ENCODE results near the gene PARD3B.

Gene PARD3B

GRCh38 chr2:204718607-204719006 is 173.3 kb downstream of the PARD3B start:
- no peak for TF ChIP-seq JUND (IDR thresholded peaks at IDR 0.05; ENCODE audit: low read depth)
- in situ Hi-C loops (cut with HindIII; ENCODE audit: low pct_unique_long_range_greater_than_20kb, low sequenced_read_pairs), result no loop called here
- no peak for DNase-seq (ENCODE audit: low read depth in 1 of 2, low spot score in 1 of 2)

GRCh38 chr2:204720874-204721273 is 175.6 kb downstream of the PARD3B start:
- no peak for DNase-seq (ENCODE audit: low read depth in 1 of 2, low spot score in 1 of 2)
- no peak for TF ChIP-seq JUND (IDR thresholded peaks at IDR 0.05; ENCODE audit: low read depth)
- in situ Hi-C loops (cut with HindIII; ENCODE audit: low pct_unique_long_range_greater_than_20kb, low sequenced_read_pairs), result no loop called here

- DNase-seq (ENCODE audit: low read depth in 1 of 2, low spot score in 1 of 2), result no peak
- TF ChIP-seq JUND (IDR thresholded peaks at IDR 0.05; ENCODE audit: low read depth), result no peak
- in situ Hi-C loops (cut with HindIII; ENCODE audit: low pct_unique_long_range_greater_than_20kb, low sequenced_read_pairs), result no loop called here
These were observed 176.9 kb downstream of the PARD3B start for GRCh38 chr2:204722207-204722606.

- no peak for TF ChIP-seq JUND (IDR thresholded peaks at IDR 0.05; ENCODE audit: low read depth)
- in situ Hi-C loops (cut with HindIII; ENCODE audit: low pct_unique_long_range_greater_than_20kb, low sequenced_read_pairs), result no loop called here
- no peak for DNase-seq (ENCODE audit: low read depth in 1 of 2, low spot score in 1 of 2)
These were observed 177.4 kb downstream of the PARD3B start for GRCh38 chr2:204722691-204723090.

GRCh38 chr2:204725693-204726360 is 180.6 kb downstream of the PARD3B start:
- DNase-seq (ENCODE audit: low read depth in 1 of 2, low spot score in 1 of 2), result no peak
- in situ Hi-C loops (cut with HindIII; ENCODE audit: low pct_unique_long_range_greater_than_20kb, low sequenced_read_pairs), result no loop called here
- no peak for TF ChIP-seq JUND (IDR thresholded peaks at IDR 0.05; ENCODE audit: low read depth)

GRCh38 chr2:204726831-204727230 is 181.6 kb downstream of the PARD3B start:
- TF ChIP-seq JUND (IDR thresholded peaks at IDR 0.05; ENCODE audit: low read depth), result no peak
- DNase-seq (ENCODE audit: low read depth in 1 of 2, low spot score in 1 of 2), result no peak
- in situ Hi-C loops (cut with HindIII; ENCODE audit: low pct_unique_long_range_greater_than_20kb, low sequenced_read_pairs), result no loop called here

GRCh38 chr2:204727368-204727767 is 182.1 kb downstream of the PARD3B start:
- peak in 1 of 2 experiments; percentile 30 for DNase-seq (ENCODE audit: low read depth in 1 of 2, low spot score in 1 of 2)
- TF ChIP-seq JUND (IDR thresholded peaks at IDR 0.05; ENCODE audit: low read depth), result no peak
- in situ Hi-C loops (cut with HindIII; ENCODE audit: low pct_unique_long_range_greater_than_20kb, low sequenced_read_pairs), result no loop called here

- no peak for TF ChIP-seq JUND (IDR thresholded peaks at IDR 0.05; ENCODE audit: low read depth)
- in situ Hi-C loops (cut with HindIII; ENCODE audit: low pct_unique_long_range_greater_than_20kb, low sequenced_read_pairs), result no loop called here
- DNase-seq (ENCODE audit: low read depth in 1 of 2, low spot score in 1 of 2), result no peak
These were observed 185.3 kb downstream of the PARD3B start for GRCh38 chr2:204730603-204731002.

- no peak for DNase-seq (ENCODE audit: low read depth in 1 of 2, low spot score in 1 of 2)
- in situ Hi-C loops (cut with HindIII; ENCODE audit: low pct_unique_long_range_greater_than_20kb, low sequenced_read_pairs), result no loop called here
- no peak for TF ChIP-seq JUND (IDR thresholded peaks at IDR 0.05; ENCODE audit: low read depth)
These were observed 186.7 kb downstream of the PARD3B start for GRCh38 chr2:204732019-204732418.

GRCh38 chr2:204737296-204737695 is 192.0 kb downstream of the PARD3B start:
- TF ChIP-seq JUND (IDR thresholded peaks at IDR 0.05; ENCODE audit: low read depth), result no peak
- in situ Hi-C loops (cut with HindIII; ENCODE audit: low pct_unique_long_range_greater_than_20kb, low sequenced_read_pairs), result no loop called here

GRCh38 chr2:204738721-204739120 is 193.4 kb downstream of the PARD3B start:
- DNase-seq (ENCODE audit: low read depth in 1 of 2, low spot score in 1 of 2), result no peak
- in situ Hi-C loops (cut with HindIII; ENCODE audit: low pct_unique_long_range_greater_than_20kb, low sequenced_read_pairs), result no loop called here
- no peak for TF ChIP-seq JUND (IDR thresholded peaks at IDR 0.05; ENCODE audit: low read depth)

More at GRCh38 chr2:204737296-204737695, 192.0 kb downstream of the PARD3B start:
- DNase-seq (ENCODE audit: low read depth in 1 of 2, low spot score in 1 of 2), result no peak

- no peak for DNase-seq (ENCODE audit: low read depth in 1 of 2, low spot score in 1 of 2)
- in situ Hi-C loops (cut with HindIII; ENCODE audit: low pct_unique_long_range_greater_than_20kb, low sequenced_read_pairs), result no loop called here
- TF ChIP-seq JUND (IDR thresholded peaks at IDR 0.05; ENCODE audit: low read depth), result no peak
These were observed 198.2 kb downstream of the PARD3B start for GRCh38 chr2:204743393-204743960.

- DNase-seq (ENCODE audit: low read depth in 1 of 2, low spot score in 1 of 2), result no peak
- no peak for TF ChIP-seq JUND (IDR thresholded peaks at IDR 0.05; ENCODE audit: low read depth)
- in situ Hi-C loops (cut with HindIII; ENCODE audit: low pct_unique_long_range_greater_than_20kb, low sequenced_read_pairs), result no loop called here
These were observed 199.2 kb downstream of the PARD3B start for GRCh38 chr2:204744506-204744905.

- in situ Hi-C loops (cut with HindIII; ENCODE audit: low pct_unique_long_range_greater_than_20kb, low sequenced_read_pairs), result no loop called here
- TF ChIP-seq JUND (IDR thresholded peaks at IDR 0.05; ENCODE audit: low read depth), result no peak
- no peak for DNase-seq (ENCODE audit: low read depth in 1 of 2, low spot score in 1 of 2)
These were observed 203.0 kb downstream of the PARD3B start for GRCh38 chr2:204748286-204748685.
